SK-N-SH (cell line): ENCODE measurements around the gene HAO2.

Experiments used
- CHD2 ChIP-seq: fragments of 150-350 bp; IDR thresholded peaks from 2 replicates; pipeline ENCODE4 v1.6.1; 2018; ENCODE audit warnings: low read length; ENCODE audit not compliant: partially characterized antibody
- ELF1 ChIP-seq: IDR thresholded peaks from 2 replicates; pipeline ENCODE4 v1.4.0; 2012
- JUND ChIP-seq: IDR thresholded peaks from 2 replicates; pipeline ENCODE4 v1.4.0; 2012
- POLR2AphosphoS5 ChIP-seq: IDR thresholded peaks from 2 replicates; pipeline ENCODE4 v1.6.1; 2012; ENCODE audit warnings: low read depth, low read length
- REST ChIP-seq: IDR thresholded peaks from 2 replicates; pipeline ENCODE4 v1.6.1; 2012; ENCODE audit warnings: mild to moderate bottlenecking, low read depth, low read length, moderate library complexity
- TF ChIP-seq, protein P1 (sequence below): fragments of 200-600 bp; sonication (generic); IDR thresholded peaks from 2 replicates; pipeline ENCODE4 v1.6.1; 2017; ENCODE audit warnings: antibody characterized with exemption, mild to moderate bottlenecking, moderate library complexity

- TF ChIP-seq REST (no peak), JUND (no peak), CHD2 (no peak), ELF1 (no peak), POLR2AphosphoS5 (no peak)
- TF ChIP-seq, protein P1, sequence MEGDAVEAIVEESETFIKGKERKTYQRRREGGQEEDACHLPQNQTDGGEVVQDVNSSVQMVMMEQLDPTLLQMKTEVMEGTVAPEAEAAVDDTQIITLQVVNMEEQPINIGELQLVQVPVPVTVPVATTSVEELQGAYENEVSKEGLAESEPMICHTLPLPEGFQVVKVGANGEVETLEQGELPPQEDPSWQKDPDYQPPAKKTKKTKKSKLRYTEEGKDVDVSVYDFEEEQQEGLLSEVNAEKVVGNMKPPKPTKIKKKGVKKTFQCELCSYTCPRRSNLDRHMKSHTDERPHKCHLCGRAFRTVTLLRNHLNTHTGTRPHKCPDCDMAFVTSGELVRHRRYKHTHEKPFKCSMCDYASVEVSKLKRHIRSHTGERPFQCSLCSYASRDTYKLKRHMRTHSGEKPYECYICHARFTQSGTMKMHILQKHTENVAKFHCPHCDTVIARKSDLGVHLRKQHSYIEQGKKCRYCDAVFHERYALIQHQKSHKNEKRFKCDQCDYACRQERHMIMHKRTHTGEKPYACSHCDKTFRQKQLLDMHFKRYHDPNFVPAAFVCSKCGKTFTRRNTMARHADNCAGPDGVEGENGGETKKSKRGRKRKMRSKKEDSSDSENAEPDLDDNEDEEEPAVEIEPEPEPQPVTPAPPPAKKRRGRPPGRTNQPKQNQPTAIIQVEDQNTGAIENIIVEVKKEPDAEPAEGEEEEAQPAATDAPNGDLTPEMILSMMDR = no peak
These were observed 28.4 kb downstream of the HAO2 start for GRCh38 chr1:119396982-119397381.
